GM18526 (cell line): ENCODE results near the gene DBN1.

Source experiments
- POLR2A ChIP-seq: IDR thresholded peaks from 3 replicates; pipeline ENCODE4 v1.6.1; 2011; ENCODE audit not compliant: insufficient read length; ENCODE audit errors: extremely low read depth

The DBN1 gene

DNA sequence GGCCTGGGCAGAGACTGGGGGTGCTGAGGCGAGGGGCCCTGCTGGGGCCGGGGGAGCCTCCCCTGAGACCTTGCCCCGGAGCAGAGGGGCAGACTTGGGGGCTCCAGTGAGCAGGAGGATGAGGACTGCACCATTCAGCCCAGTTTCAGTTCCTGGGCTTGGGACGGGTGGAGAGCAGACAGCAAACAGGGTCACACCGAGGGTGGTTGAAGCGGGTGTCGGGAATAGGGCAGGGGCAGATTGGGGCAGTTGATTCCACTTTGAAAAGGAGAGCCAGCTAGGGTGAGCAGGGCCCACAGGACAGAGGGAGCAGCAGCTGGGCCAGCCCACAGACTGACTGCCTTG lies 42.5 kb downstream of the DBN1 start:
- TF ChIP-seq POLR2A: no peak

DNA sequence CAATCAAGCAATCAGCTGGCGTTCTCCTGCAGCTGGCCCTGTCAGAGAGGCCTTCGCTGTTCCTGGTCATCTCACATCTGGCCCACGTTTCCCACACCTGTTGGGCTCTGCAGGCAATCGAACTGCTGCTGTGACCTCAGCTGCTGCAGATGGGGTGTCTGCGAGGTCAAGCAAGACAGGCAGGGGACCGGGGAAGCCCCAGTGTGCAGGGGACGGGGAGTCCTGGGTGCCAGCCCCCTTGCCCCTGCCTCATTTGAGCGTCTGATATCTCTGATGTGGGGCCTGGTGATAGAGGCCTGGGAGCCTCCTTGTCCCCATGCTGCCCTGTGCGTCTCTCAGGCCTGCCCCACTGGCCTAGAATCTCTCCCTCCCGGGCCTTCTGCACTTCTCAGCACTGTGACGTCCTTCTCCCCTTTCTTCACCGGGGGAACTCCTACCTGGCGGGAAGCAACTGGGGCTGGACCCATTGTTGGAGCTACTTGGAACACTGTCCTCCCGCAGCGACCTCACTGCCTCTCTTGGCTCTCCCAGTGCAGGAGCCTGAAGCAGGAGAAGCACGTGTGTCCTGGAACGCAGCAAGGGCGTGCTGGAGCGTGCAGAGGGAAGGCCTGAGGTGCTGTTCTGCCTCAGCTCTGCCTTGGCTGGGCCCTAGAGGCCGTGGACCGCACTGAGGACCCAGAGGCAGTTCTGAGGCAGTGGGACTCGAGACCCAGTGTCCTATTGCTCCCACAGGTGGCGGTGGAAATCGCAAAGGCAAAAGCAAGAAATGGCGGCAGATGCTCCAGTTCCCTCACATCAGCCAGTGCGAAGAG lies 43.1 kb downstream of the DBN1 start:
- TF ChIP-seq POLR2A: no peak

DNA sequence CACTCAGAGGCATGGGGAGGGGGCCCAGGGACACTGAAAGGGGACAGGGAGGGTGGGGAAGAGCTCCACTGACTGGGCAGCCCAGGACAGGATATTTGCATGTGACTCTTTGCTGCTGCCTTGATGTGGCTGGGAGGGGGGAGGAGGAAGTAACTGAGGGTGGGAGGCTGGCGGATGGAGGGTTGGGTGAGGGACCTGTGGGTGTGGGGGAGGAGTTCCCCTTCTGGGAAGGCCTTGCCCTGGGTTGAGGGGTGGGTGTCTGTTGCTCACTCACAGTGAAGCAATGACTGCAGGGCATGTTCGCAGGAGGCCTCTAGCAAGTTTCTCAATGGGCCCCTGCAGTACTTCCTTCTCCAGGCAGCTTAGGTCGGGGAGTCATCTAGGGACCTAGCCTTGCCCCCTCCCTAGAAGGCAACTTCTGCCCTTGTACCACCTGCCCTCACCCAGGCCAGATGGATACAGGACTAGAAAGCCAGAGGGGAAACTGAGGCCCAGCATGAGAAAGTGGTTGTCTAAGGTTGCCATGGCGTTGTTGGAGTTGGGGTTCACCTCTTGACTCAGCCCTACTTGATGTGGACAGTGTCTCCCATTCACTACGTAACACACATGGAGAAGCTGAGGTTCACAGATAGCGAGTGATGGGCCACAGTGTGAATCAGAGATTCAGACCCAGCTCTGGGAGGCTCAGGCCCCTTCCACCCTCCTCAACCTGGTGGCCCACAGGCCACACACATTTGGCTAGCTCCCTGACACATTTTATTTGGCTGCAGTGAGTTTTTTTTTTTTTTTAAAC lies 44.0 kb downstream of the DBN1 start:
- TF ChIP-seq POLR2A: peak; percentile 36

DNA sequence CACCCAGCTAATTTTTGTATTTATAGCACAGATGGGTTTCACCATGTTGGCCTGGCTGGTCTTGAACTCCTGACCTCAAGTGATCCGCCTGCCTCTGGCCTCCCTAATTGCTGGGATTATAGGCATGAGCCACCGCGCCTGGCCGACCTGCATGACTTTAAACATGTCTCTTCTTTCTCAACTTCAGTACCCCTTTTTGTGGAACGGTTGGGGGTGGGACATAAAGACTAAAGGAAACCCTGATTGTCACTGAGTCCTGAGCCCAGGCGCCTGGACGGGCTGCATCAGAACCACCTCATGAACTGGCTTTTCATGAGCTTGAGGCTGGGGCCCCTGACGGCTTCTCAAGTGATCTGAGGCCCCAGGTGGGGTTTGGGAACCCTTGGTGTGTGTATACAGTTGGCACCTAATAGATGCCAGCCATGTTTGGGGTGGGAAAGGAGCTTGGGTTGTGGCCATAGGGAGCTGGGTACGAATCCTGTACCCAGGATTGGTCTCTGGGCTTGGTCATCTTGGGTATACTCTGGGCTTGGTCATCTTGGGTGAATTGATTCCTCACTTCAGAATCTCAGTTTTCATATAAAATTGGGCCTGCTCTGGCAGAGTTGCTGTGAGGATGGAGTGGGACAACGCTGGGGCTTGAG lies 44.7 kb downstream of the DBN1 start:
- TF ChIP-seq POLR2A: no peak

DNA sequence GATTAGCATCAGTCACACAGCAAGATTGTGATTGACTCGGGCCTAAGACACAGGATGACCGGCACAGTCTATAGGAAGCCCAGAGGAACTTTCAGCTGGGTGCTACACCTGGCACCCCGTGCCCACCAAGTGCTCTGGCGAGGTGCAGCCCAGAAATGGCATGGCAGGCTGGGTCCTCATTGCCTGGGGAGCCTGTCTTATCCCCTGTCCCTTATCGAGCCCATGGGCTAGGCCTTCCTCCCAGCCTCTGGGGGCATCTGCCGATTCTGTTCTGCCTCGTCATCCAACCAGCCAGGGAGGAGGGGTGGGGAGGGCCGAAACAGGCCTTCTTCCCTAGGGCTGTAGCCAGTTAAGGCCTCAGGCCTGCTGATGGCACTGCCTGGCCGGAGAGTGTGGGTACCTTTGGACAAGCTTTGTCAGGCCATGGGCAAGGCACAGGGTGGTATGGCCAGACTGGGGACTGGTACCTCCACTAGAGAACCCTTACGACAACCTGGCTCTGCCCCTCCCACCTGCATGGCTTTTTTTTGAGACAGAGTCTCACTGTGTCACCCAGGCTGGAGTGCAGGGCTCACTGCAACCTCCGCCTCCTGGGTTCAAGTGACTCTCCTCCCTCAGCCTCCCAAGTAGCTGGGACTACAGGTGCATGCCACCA lies 45.4 kb downstream of the DBN1 start:
- no peak for TF ChIP-seq POLR2A

DNA sequence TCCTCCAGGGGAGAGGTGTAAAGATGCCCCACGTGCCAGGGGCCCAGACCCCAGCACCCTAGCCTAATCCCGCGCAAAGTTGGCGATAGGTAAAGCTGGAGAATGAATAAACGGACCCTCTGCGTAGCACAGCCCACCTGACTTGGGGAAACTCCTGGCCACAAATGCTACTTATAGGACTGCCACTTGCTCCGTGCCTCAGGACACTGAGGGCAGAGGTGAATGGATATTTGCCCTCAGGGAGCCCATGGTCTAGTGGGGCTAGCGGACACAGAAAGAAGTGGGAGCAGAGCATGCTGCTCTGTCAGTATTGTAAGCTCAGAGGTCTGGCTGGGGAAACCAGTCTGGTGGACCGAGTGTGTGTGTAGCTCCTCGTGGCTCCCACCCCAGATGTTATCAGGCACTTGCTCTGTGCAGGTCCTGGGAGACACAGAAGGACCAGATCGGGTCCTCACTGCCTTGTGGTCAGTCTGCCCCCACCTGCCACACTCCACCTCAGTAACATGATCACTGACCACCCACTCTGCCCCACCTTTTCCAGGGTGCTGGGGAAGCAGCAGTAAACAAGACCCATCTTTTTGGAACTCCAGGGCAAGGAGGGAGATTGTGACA lies 46.1 kb downstream of the DBN1 start:
- no peak for TF ChIP-seq POLR2A

DNA sequence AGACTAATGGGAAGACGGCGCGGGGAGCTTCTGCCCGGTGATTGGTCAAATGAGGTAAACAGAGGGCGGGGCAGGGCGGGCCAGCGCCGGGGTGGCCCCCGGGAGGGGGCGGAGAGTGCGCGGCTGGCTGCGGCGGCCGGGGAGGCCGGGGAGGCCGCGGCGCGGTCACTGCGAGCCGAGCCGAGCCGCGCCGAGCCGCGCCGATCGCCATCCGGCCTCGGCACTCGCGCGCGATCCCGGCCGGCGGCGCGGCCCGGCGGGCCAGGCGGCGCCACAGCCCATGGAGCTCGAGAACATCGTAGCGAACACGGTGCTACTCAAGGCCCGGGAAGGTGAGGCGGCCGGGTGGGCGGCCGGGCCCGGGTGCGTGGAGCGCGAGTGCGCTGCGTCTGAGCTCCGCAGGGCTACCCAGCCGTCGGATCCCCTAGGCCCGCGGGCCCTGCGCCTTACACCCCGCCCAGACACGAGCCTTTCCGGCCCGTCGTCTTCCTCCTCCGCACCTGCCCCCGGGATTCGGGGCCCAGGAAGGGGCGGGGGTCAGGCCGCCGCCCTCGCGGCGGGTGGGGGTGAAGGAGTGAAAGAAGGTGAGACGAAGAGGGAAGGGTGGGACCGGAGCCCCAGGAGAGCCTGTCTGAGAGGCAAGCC lies 46.7 kb downstream of the DBN1 start, which contains the start of gene GRK6:
GRK6 (plus strand) TSS at position 111 of the 645 bp plus-strand sequence; CDS start at position 281, 170 bp downstream.
- TF ChIP-seq POLR2A: peak; percentile 53

DNA sequence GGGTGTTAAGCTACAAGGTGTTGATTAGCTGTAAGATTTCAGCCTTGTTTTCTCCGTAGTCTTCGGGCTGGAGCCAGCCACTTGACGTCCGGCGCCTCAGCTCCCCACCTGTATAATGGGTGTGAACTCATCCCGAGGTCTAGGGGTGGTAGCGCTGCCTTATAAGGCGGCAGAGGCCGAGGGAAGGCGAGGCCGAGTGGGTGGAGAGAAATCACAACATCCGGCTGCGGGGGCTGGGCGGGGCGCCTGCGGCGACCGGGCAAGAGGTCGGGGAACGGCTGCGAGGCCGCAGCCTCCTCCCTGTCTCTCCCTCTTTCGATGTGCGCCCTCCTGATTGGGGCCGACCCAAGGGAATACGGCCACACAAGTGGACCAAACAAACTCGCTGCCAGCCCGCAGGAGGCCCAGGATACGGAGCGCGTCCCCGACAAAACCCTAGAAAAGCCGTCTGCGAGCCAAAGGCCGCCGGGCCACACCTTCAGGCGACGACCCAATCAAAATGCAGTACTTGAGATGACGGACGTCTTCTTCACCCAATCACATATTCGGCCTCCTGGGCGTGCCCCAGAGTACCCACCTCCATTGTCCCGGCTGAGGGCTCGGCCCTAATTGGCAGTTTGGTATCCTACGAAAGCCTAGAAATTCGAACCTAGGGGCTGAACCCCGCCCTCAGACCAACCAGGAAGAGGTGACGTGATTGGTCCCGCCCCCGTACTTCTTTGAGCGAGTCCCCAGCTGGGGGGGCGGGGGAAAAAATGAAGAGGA lies 47.5 kb downstream of the DBN1 start:
- TF ChIP-seq POLR2A: peak; percentile 88

DNA sequence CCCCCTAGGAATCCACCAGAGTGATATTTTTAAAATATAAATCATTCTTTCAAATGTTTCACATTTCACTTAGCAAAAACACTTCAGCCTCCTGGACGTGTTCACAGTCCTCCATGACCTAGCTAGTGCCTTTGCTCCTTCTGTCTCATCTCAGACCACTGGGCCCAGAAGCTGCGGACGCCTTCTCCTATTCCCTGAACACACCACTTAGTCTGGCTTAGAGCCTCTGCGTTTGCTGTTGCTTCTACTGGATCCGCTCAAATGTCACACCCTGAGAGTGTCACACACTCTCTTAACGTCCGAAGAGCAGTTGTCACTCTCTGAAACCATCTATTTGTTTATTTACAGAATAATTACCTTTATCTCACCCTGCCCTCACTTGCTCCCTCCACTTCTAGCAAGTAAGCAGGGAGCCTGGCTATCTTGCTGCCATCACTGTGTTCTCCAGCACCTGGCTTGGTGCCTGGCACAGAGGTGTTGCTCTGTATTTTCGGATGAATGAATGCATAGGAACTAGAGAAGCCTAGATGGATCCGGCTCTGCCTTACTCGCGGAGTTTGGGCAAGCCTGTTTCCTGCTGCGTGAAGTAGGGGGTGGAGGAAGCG lies 48.1 kb downstream of the DBN1 start:
- no peak for TF ChIP-seq POLR2A

DNA sequence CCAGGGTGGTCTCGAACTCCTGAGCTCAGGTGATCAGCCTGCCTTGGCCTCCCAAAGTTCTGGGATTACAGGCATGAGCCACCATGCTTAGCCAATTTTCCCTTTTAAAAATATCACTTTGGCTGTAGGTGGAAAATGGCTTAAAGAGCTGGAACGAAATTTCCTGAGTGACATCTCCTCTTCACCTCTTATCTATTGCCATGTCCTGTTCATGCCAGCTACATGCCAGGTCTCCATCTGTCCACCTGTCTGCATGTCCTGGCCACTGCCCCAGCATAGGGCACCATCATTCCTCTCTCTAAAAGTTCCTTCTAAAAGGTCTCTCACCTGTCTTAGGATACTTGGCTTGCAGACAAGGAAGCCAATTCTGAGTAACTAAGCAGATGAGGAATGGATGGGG lies 49.8 kb downstream of the DBN1 start:
- TF ChIP-seq POLR2A: no peak

DNA sequence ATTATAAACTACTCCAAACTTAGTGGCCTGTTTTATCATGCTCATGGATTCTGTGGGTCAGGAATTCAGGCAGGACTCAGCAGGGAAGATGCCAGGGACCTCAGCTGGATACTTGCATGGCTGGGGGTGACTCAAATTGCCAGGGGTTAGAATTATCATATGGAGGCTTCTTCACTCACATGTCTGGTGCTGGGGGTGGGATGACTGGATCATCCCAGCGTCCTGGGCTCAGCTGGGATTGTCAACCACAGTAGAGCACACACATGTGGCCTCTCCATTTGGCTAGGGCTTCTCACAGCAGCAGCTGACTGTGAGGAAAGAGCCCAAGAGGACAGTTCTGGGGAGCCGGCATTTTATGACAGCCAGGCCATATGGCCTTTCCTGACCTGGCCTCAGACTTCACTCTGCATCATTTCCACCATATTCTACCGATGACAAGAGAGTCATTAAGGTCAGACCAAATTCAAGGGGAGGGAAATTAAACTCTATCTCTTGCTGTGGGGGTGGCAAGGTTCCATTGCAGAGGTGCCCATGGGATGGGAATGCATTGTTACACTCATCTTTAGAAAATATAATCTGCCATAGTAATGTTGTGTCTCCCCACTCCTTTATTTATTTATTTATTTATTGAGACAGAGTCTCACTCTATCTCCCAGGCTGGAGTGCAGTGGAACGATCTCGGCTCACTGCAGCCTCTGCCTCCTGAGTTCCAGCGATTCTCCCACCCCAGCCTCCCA lies 52.2 kb downstream of the DBN1 start:
- TF ChIP-seq POLR2A: no peak

DNA sequence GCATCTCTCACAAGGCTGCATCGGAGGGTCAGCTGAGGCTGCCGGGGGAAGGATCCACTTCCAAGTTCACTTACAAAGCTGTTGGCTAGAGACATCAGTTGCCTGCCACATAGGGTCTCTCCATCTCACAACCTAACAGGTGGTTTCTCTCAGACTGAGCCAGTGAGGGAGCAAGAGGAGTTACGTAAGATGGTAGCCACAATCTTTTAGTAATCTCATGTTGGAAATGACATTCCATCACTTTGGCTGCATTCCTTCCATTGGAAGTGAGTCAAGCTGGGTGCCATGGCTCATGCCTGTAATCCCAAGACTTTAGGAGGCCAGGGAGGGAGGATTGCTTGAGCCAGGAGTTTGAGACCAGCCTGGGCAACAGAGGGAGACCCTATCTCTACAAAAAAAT lies 54.4 kb downstream of the DBN1 start:
- TF ChIP-seq POLR2A: no peak

DNA sequence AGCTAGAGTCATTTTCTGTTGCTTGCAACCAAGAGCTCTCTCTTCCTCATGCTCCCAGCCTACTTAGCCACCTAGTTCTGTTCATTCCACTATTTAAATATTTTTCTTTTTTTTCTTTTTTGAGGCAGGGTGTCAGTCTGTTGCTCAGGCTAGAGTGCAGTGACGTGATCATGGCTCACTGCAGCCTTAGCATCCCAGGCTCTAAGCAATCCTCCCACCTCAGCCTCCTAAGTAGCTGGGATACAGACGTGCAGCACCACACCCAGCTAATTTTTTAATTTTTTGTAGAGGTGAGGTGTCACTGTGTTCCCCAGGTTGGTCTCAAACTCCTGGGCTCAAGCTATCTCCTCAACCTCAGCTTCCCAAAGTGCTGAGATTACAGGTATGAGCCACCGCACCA lies 59.0 kb downstream of the DBN1 start:
- TF ChIP-seq POLR2A: no peak

DNA sequence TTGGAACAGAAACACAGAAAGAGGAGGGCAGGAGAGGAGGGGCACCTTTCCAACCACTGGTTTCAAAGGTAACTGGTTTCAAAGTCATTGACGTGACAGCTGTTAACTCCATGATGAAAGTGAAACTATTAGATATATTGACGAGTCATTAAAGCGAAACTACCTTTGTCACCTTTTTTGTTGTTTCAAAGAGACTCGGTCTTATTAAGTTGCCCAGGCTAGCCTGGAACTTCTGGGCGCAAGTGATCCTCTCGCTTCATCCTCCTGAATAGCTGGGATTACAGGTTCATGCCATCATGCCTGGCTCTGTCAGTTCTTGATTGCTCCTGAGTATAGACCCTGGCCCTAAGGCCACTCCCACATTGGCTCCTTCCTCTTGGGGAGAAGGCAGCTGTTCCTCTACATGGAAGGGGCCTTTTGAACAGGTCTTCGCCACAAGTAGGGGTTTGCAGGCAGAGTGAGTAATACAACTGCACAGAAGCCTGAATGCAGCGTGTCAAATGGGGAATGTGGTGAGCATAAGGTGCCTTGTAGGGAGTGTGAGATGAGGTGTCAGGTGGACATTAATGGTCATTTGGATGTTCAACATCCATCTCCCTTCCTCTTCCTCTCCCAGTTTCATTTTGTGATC lies 60.7 kb downstream of the DBN1 start:
- peak; percentile 21 for TF ChIP-seq POLR2A
